NCI-H2107 treated with DMSO at 0.1 percent for 48 hours (cell line): ENCODE measurements around the gene EPHA6.
"Not testable (repeated sequence)": the region's sequence is repeated elsewhere in the genome, so short reads cannot be mapped to it uniquely, and the experiment has no call there.

Source experiments
- DNase-seq: peaks from one replicate; lab custom pipeline; 2025; ENCODE audit not compliant: unreplicated experiment; lab: John Stamatoyannopoulos, UW

Gene EPHA6

DNA sequence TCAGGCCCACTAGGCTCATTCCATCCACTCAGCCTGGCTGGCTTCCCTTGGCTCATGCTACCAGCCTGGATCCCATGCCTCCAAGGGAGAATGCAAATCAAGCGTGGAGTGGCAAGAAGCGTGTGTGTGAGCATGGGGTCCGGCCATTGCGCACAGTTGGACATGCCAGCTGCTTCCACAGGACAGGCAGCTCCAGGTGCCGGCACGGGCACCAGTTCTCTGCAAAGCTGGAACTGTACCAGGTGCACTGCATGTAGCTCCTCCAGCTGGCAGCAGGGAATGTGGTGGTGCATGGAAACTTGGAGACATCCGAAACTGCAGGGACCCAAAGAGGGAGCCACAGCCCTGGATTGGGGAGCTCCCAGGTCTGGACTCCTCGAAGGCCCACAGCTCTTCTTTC, 449.8 kb downstream of the EPHA6 start:
- no peak for DNase-seq

DNA sequence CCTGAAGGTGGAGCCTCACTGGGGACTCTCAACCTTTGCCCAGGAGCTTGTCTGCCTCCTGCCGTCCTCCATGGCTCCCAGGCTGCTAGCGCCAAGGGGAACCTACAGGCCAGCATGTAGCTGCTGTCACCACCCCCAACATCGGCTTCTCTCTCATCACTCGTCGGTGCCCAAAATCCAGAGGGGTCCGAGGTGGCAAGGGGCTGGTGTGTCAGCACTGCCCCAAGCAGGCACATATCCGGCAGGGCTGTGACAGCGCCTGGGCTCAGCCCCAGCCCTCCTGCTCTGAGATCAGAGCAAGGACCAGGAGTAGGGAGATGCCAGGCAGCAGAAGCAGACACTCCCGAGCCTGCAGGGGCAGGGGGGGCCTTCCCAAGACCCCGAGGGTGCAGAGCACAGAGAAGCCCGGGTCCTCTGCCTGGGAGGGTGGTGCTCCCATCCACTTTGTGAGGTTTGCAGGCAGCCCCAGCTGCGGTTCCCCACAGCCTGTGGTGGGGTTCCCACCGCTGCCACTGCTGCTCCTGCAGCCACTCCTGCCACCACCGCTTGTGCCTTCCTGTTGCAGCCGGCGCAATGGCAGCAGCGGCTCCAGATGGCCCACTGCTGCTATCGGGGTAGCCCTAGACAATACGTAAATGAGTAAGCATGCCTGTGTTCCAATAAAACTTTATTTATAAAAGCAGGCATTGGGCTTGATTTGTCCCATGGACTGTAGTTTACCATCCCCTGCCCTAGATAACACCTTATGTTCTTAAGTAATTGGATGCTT, 451.0 kb downstream of the EPHA6 start:
- DNase-seq: no peak

DNA sequence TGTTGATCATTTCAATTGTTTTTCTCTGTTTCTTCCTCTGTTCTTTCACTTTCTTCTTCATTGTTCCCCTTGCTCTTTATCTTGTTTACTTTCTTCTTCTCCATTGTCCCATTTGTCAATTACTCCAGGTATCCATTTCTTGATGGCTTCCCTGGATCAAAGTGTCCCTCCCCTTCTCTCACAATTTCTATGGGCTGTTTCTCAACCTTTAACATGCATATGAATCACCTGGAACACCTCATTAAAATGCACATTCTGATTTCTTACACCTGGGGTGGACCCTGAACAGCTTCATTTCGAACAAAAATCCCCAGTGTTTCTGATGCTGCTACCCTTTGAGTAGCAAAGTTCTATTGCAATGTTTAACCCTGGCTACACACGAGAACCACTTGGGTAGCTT, 454.8 kb downstream of the EPHA6 start:
- DNase-seq: no peak

DNA sequence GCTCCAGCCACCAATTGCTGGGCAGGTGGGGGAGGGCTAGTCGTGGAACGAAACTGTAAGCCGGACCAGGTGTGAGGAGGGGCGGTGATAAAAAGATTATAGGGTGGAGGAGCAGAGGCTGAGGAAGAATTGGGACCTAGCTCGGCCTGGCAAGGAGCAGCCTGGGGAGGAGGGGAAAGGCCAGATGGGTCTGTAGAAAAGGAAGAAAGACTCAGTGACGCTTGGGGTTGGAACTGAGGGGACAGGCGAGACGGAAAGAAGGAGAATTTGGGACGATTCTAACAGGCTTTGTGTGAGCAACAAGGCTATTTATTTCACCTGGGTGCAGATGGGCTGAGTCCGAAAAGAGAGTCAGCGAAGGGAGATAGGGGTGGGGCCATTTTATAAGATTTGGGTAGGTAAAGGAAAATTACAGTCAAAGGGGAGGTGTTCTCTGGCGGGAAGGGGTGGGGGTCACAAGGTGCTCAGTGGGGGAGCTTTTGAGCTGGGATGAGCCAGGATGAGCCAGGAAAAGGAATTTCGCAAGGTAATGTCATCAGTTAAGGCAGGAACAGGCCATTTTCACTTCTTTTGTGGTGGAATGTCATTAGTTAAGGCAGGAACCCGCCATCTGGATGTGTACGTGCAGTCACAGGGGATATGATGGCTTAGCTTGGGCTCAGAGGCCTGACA, 462.6 kb downstream of the EPHA6 start:
- DNase-seq: not testable (repeated sequence)

DNA sequence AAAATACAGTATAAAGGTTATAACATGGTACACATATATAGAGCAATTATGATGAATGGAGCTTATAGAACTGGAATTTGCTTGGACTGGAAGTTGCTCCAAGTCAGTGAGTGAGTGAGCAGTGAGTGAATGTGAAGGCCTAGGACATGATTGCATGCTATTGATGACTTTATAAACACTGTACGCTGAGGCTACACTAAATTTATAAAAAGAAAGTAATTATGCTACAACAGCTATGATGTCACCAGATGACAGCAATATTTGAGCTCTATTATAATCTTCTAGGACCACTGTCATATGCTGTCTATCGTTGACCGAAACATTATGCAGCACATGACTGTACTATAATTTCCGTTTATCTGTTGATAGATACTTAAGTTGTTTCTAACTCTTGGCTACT, 463.3 kb downstream of the EPHA6 start:
- DNase-seq: no peak

DNA sequence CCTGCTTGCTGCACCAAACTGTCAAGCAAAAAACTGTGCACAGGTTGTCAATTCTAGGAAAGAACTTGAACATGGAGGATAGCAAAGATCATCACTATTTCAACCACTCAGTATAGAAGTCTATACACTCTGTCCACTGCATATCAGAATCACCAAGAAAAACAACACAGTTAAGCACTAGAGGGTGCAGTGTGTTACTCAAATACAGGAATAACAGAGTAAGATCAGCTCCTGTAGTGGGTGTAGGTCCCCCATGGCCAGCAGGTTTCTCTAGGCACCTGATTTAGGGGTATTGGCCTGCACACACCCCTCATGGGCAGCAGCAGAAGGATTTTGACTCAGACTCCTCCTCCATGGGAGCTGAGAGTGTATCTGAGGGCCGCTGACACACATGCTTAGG, 464.1 kb downstream of the EPHA6 start:
- DNase-seq: no peak

DNA sequence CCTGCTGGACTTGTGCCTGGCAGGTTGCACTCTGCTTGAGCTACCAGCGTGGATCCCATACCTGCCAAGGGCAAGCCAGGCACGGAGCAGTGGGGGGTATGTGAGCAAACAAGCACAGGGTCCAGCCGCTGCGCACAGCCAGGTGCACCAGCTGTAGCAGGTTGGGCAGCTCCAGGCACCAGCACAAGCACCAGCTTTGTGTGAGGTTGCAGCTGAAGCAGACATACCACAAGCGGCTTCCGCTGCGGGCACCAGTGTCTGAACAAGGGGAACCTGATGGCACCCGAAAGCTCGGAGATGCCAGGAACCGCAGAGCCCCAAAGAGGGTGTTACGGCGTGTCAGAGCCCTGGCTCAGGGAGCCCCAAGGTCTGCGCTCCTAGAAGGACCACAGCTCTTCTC, 477.5 kb downstream of the EPHA6 start:
- DNase-seq: peak; percentile 22

DNA sequence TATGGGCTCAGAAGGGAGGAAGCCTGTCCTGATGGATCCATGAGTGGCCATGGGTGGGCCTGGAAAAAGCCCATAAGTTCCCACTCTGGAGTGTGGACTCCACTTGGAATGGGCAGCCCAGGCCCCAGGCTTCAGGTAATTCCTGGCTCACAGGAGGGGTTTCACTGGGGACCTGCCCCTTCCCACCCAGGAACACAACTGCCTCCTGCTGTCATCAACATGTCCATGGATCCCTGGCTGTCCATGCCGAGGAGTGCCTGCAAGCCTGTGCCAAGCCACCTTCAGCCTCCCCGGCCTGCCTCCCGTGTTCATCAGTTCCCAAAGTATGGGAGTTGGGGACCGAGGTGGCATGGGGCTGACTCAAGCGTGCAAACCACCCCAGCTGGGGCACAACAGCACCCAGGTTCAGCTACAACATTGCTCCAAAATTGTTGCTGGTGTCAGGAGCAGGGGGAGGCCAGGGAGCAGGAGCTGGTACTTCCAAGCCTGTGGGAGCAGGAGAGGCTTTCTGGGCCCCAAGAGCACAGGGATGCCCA, 479.3 kb downstream of the EPHA6 start:
- no peak for DNase-seq

DNA sequence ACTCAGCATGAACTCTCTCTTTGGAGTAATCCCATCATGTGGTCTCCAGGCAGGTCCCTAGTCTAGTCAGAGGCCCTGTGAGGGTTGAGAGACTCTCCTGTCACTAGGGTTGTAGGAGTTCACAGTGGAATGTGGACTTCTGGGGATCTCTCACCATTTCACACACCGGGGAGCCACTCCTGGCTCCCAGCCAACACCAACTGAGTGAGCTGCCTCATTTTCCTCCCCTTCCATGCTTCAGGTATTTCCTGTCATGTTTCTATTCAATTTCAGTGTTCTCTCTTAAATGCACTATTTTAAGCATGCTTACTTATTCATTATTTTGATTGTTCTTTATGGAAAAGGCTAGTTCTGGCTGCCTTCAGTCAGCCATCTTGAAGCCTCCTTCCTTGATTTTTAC, 482.6 kb downstream of the EPHA6 start:
- no peak for DNase-seq

DNA sequence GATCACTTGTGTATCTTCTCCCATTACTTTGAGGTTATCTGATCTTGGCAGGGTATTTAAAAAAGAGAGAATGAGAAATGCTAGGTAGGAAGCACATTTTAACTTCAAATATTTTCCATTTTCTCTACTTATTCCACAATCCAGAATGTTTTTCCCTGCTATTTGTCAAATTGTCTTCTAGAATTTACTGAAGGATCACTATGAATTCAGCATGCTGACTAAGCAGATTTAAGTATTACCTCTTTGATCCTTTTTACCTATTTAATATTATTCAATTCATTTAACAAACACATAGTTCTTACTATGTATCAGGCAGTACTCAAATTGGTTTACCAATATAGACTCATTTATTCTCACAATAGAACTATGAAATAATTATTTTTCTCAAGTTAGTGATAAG, 486.7 kb downstream of the EPHA6 start:
- DNase-seq: no peak

DNA sequence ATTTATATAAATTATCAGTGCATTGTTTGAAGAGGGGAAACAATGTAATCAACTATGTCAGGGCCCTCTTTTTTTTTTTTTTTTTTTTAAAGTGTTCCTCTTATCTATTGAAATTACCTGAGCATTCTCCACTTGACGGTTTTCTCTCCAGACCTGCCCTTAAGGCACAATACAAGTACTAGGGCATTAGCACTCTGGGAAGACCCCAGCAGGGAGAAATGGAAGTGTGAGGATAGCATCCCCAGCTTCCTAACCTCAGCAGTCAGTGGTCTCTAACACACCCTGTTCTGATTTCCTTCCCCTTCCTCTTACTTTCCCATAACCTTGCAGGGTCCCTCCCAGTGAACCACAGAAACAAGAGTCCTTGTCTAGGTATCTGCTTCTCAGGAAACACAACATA, 491.8 kb downstream of the EPHA6 start:
- no peak for DNase-seq

DNA sequence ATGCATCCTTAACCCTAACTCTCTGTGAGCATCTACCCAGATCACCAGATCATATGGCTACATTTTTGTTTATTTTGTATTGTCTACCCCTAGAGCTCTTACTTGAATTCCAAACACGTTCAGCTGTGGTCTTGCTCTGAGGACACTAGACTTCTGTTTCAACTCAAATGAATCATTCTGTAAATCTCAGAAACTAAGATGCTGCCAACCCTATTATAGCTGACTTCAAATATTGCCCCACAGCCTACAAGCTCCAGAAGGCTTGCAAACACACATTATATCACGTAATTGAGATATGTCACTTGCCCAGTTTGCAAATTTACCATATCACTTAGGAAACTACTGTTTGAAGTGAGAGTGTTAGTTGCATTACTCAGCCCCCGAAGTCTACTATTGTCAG, 524.0 kb downstream of the EPHA6 start:
- DNase-seq: no peak

DNA sequence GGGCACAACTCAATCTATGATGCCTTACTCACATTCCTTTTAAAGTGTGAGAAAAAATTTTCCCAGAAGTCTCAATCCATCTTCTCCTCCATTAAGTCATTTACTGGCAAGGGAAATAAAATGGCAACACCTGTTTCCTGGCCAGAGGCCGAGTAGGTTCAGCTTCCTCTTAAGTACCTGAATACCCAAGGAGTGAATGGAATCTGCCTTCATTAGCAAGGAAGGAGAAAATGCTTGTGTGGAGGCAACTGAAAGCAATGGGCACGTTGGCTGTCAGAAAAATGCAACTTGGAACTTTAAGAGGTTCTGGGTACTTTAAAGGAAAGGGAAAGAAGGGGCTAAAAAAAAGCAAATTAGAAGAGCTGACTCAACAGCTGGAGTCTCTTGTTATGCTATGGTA, 526.5 kb downstream of the EPHA6 start:
- DNase-seq: no peak

DNA sequence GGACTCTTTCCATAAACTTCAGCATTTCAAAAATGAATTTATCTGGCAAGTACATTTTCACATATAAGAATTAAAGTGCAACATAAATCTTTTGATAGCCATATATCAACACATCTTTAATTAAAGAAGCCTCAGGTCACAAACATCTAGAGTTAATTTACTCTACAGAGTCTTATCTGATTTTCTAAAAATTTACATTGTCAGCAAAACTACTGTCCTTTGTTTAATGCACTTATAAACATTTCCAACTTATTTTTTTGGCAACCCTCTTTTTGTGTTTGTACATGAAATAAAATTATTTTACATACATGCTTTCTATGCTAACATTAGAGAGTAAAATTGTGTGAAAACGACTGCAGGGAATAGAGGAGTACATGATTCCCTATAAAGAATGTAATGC, 533.4 kb downstream of the EPHA6 start:
- no peak for DNase-seq

DNA sequence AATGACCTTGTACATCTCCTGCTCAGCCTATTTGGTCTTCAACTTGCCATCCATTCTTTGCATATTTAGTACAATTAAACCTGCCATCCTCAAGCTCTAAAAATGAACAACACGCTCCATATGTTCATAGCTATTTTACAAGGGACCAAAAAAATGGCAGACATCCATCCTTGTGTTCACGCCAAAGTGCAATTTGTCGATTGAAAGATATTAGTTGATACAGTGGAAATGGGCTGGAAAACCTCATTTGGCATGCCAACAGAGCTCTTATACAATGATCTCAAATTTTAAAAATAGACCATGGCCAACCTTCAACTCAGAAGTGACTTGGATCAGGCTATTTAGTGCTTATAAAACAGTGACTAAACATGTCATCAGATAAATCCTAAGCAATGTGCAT, 536.6 kb downstream of the EPHA6 start:
- no peak for DNase-seq

DNA sequence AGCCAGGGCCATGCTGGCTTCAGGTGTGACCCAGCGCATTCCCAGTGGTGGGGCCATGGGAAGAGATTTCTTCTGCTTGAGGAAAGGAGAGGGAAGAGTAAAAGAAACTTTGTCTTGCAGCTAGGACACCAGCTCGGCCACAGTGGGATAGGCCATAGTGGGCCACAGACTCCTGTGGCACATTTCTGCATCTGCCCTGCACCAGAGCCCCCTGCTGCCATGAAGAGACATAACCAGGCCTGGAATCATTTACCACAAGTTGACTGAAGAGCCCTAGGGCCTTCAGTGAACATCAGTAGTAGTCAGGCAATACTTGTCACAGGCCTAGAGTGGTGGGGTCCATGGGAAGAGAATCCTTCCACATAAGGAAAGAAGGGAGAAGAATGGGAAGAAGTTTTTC, 538.8 kb downstream of the EPHA6 start:
- no peak for DNase-seq

DNA sequence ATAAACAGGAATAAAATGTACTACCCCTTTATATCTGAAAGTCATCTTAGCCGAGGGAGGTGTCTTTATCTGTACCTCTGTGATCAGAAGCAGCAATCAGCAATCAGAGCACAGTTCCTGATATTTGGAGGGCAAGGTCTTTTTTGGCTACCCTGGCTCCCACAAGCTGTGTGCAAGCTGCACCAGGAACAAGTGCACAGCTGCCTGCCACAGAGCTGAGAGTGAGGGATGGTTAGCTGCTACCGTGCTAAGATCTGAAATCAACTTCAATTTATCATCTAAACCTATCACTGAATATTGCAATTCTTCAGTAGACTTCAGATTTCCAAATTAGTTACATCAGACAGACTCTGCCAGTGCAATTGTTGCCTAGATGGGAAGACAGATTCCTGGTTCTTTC, 545.6 kb downstream of the EPHA6 start:
- DNase-seq: no peak

DNA sequence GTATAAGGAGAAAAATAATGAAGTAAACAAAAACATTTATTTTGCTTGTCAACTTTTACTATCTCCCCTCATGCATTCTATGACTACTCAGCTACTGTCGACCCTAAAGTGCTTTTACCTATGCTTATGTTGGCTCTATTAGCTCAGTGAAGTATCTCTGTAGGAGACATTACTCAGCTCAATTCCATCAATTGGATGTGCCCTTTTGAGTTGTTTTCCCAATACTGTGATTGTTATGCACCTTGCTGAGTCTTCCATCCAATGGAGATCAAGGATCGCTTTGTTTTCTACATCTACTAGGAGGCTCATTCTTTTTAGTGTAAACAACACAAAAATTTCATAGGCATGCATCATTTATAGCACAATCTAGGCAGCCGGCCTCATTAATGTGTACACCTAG, 546.4 kb downstream of the EPHA6 start:
- no peak for DNase-seq

DNA sequence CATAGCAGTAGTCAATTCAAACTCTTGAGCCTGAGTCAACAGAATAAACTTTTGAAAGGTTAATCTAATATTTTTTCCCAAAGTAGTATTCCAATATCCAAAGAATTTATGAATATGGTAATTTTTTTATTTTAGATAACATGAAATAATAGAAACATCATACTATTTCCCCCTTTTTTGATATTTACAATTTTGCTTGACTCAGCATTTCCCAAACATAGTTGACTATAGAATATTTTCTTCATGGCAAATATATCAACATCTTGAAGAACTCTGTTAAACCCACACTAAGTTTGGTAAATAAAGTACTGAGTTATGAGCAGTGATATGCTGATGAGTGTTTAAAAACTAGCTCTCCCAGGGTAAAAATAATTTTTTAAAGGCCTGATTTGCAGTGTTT, 570.2 kb downstream of the EPHA6 start:
- no peak for DNase-seq

DNA sequence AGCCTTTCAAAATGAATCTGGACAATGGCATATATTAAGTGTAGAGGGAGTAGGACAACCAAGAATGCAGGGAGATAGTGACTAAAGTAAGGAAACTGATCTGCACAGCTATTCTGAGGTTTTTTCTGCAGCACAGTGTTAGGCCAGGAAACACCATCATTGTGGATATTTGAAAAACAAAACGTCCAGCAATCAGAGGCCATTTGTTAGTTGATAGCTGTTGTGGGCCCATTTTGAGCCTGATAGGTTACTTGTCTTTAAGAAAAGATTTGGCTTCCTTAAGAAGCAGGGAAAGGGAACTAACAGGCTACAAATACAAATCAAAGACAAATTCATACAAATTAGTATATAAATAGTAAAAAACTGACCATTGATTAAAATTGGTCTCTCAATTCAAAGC, 574.4 kb downstream of the EPHA6 start:
- no peak for DNase-seq

DNA sequence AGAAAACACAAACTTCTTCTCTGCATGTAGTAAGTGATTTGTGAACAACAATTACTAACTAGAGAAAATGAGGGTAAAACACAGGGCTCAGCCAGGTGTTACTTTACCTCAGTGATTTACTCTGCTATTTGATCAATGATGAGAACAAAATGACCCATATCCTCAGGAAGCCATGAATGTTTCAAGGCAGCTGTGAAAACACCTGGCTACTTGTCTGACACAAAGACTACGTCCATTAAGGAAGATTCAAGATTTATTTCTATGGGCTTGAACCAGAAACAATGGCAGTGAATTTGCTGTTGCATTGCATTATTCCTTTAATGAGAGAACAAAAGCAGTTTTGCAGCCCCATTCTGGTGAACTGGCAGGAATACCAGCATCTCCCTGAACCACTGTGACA, 575.5 kb downstream of the EPHA6 start:
- no peak for DNase-seq

DNA sequence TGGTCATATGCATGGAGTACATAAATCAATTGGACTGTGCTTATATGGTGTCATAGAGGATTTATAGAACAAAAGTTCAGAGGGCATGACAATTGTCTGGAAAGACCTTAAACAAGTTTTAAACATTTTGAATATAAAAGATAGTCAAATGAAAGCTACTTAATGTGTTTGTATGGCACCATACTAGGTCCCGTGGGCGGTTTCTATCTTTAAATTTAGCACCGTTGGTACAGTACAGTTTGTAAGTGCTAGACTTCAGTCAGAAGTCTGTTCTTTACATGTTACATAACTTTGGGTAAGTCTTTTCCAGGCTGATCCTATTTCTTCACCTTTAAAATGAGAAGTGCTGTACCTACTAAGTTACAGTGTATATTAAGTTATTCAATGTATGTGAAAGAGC, 576.8 kb downstream of the EPHA6 start:
- DNase-seq: no peak

DNA sequence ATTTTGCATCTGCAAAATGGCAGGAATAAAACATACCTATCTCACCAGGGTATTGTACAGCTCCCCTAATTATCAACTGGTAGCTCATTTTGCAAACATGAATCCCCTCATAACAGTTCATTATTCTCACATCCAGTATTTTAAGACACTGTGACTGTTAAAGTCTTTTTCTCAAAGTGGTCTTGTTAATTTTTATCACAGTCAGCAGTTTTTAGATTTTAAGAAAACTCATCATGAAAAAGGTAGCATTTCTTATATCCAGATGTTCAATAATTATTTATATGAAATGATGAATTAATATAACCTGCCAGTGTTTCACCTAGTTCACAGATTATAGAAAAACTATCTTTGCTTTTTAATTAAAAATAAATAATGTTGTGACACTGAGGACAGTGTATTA, 595.2 kb downstream of the EPHA6 start:
- DNase-seq: no peak
